GM10248 (cell line): ENCODE results near the gene IFRD1.

Experiments
- CTCF ChIA-PET: fragments of 300-600 bp; sonication (Branson Sonifier 250); formaldehyde crosslinking; extraction: SDS; loops from one replicate; lab custom pipeline; 2021; ENCODE audit warnings: antibody characterized with exemption; lab: Yijun Ruan, JAX
- POLR2A ChIA-PET: fragments of 350-650 bp; sonication (Branson Sonifier 250); formaldehyde crosslinking; extraction: SDS; loops from one replicate; lab custom pipeline; 2020; ENCODE audit warnings: antibody characterized with exemption; lab: Yijun Ruan, JAX
- DNase-seq: peaks from one replicate; pipeline ENCODE4 v3.0.0; 2012; ENCODE audit errors: extremely low spot score
- TF ChIP-seq, protein P1 (sequence below): IDR thresholded peaks from 2 replicates; pipeline ENCODE4 v1.5.1; 2012; ENCODE audit warnings: mild to moderate bottlenecking, low read depth; ENCODE audit errors: extremely low read depth, missing control alignments, control extremely low read depth

The IFRD1 gene

DNA sequence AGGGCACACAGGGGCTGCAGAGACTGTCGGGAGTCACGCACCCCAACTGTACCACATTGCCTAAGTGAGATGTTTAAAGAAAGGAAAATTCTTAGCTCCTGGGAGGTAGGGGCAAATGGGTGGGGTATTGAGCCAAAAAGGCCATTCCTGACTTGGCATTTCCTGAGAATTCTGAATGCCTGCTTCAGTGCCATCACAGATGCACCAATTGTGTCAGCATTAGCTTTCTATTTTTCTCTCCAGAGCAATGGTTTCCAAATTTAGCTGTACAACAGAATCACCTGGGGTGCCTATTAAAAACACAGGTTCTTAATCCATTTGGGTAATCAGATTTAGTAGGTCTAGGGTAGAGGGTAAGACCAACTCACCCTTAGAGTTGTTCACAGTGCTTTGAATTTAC is 73.6 kb downstream of the IFRD1 start:
- ChIA-PET CTCF (interaction anchor here (0.7 kb wide), 1 partner anchor 9 kb away, joined by 3 read pairs; no protein-coding TSS in a partner anchor), POLR2A (no interaction called here)
- TF ChIP-seq, protein P1, sequence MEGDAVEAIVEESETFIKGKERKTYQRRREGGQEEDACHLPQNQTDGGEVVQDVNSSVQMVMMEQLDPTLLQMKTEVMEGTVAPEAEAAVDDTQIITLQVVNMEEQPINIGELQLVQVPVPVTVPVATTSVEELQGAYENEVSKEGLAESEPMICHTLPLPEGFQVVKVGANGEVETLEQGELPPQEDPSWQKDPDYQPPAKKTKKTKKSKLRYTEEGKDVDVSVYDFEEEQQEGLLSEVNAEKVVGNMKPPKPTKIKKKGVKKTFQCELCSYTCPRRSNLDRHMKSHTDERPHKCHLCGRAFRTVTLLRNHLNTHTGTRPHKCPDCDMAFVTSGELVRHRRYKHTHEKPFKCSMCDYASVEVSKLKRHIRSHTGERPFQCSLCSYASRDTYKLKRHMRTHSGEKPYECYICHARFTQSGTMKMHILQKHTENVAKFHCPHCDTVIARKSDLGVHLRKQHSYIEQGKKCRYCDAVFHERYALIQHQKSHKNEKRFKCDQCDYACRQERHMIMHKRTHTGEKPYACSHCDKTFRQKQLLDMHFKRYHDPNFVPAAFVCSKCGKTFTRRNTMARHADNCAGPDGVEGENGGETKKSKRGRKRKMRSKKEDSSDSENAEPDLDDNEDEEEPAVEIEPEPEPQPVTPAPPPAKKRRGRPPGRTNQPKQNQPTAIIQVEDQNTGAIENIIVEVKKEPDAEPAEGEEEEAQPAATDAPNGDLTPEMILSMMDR = no peak
- no peak for DNase-seq
